Stimulated activated CD4-positive, alpha-beta T cell treated with anti-CD3 and anti-CD28 coated beads, Interleukin-15, amount 100 ng/mL, for 24 hours (primary cell): ENCODE measurements around the gene CCDC167.
"Not testable (repeated sequence)": the region's sequence is repeated elsewhere in the genome, so short reads cannot be mapped to it uniquely, and the experiment has no call there.

Experiments used
- DNase-seq: peaks from one replicate; pipeline ENCODE4 v3.0.0-alpha.2; 2020

CCDC167 gene

DNA sequence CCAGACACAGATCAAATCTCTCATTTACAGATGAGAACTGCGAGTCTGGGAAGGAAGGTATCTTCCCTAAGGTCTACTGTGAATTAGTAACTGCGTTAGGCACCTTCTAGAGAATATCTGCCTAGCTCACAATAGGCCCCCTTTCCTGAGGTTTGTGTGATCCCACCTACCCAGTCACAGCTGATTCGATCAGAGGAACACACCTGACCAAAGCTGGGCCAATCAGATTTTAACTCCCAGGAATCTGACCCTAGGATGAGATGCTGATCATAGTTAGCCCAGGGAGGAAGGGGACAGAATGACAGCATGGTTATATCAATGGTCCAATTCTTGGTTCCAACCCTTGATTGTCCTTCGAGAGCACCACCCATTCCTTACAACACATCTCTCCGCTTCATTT, 7.4 kb upstream of the CCDC167 start:
- DNase-seq = no peak

DNA sequence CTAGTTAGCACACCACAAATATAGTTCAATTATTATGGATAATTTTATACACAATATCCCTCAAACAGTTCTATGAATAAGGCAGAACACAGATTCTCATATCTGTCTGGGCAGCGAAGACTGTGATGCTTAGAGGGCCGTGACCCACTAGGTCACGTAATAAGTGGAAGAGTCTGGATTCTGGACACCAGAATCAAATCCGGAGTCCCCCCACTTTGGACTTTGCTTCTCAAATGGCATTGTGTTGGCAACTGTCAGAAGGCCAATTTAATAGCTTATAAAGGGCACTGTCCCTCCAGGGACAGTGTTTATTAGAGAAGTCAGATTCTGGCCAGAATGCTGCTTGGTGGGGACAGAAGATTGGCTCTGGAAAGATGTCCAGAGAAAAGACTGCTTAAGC, 6.8 kb upstream of the CCDC167 start:
- no peak for DNase-seq

DNA sequence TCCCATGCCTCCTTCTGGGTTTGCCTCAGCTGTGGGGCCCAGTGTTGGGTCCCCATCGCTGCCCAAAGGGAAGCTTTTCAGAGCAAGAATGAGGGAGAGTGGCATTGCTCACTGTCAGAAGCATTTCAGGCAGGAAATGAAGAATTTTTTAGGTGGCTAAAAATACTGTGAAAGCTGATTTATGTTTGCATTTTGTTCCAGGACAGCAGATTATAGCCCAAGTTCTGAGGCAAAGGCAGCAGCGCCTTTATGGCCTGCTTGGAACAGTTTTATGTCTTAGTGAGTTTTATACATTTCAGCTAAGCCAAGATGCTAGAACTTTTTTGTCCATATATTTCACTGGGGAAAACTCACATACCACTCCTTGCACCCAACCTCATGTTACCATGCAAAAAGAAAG, 4.3 kb upstream of the CCDC167 start:
- no peak for DNase-seq

DNA sequence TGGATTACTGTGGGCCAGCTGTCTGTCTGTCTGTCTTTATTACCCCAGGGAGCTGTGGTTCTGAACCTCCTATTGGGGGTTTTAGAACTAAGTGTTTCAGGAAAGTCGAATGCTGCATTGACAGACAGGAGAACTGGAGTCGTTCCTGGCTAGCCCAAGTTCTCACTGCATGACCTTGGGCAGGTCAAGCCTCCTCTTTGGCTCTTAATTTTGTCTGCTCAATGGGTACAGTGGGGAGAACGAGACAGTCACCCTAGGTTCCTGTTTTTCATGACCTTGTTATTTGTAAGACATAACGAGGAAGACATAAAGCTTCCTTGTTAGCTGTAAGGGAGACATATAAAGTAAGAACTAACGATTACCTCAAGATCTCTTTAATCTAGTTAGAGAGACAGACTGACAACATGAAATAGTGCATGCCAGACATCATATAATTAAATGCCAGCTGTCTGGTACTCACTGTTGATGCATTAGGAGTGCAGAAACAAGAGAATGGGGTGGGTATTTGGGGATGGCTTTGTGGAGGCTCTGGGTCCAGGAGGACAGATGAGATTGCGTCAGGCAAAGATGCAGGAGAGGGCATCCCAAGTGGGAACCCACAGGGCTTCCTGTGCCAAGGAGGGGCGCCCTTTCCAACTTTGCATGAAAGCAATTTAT, 3.7 kb upstream of the CCDC167 start:
- DNase-seq = no peak

DNA sequence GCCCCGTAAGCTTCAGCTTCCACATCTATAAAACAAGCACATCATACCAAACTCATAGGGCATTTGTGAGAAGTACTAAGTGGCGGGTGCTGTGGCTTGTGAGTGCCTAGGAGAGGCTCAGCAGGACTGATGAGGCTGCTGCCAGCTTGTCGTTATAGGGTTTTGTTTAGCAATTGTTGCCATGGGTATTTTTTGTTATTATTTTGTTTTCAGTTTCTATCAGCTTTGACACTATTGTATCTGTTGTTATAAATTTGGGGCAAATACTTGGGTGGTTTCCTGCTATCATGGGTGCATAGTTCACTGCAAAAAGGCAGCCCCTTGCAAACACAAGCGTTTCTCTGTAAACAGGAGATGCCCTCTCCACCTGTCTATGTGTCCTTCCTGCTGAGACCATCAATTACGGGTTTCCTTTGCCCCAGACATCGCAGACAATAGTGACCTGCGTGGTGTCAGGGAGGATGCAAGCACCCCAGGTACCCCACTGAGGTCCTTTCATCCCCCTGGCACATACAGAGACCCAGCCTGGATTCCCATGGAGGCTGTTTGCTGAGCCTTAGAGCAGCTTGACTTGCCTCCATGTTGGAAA, 3.1 kb upstream of the CCDC167 start:
- no peak for DNase-seq

DNA sequence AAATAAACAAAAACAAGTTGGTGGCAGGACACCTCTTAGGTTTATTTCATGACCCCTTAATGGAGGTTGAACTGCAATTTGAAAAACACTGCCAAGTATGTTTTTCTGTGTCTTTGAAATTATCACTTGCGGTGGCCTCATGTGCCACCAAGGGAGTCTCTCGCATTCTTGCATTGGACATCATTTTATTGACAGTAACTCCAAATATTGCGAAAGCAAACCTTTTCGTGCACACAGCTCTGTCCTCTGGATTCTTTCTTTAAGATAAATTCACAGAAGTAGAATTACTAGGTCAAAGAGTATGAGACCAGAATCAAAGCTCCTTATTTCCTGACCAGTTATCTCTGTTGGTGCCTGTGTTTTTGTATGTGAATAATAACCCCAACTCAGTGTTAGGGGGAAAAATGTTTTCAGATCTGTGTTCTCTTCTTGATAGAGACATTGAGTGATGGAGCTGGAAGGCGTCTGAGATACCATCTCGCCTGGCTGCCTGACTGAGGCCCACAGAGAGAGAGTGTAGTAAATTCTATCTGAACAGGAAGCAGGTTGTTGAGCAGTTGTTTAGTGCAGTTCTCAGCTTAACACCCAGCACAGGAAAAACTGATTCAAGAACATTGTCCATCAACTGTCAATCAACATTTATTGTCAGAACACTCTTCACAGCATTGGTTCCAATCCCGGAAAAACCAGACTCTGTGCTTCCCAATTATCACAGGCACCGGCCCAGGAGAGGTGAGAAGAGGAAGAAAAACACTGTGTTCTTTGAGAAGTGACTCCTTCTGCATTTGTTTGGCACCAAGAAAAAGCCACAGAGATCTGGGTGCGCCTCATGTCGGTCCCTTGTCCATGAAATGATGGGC, 2.2 kb upstream of the CCDC167 start:
- DNase-seq = no peak

DNA sequence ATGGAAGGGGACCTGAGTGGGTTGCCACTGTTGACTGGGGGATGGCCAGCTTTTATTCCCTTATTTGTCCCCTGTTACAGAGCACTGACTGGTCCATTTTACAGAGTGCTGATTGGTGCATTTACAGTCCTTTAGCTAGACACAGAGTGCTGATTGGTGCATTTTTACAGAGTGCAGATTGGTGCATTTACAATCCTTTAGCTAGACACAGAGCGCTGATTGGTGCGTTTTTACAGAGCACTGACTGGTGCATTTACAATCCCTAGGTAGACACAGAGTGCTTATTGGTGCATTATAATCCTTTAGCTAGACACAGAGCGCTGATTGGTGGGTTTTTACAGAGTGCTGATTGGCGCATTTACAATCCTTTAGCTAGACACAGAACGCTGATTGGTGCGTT, 1.2 kb upstream of the CCDC167 start:
- DNase-seq = not testable (repeated sequence)

DNA sequence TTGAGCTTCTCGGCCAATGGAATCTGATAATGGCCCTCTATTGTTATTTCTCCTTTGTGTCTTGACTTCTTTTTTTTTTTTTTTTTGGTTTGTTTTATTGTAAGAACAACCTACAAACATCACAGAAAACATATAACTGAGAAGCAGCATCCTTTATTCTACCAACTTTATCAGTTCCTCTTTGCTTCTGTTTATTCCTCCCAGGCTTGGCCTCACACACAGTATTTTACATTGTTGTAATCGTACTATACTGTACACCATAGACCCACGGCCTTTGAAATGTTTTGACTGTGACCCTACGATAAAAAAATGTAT, 558 bp upstream of the CCDC167 start:
- DNase-seq = no peak

DNA sequence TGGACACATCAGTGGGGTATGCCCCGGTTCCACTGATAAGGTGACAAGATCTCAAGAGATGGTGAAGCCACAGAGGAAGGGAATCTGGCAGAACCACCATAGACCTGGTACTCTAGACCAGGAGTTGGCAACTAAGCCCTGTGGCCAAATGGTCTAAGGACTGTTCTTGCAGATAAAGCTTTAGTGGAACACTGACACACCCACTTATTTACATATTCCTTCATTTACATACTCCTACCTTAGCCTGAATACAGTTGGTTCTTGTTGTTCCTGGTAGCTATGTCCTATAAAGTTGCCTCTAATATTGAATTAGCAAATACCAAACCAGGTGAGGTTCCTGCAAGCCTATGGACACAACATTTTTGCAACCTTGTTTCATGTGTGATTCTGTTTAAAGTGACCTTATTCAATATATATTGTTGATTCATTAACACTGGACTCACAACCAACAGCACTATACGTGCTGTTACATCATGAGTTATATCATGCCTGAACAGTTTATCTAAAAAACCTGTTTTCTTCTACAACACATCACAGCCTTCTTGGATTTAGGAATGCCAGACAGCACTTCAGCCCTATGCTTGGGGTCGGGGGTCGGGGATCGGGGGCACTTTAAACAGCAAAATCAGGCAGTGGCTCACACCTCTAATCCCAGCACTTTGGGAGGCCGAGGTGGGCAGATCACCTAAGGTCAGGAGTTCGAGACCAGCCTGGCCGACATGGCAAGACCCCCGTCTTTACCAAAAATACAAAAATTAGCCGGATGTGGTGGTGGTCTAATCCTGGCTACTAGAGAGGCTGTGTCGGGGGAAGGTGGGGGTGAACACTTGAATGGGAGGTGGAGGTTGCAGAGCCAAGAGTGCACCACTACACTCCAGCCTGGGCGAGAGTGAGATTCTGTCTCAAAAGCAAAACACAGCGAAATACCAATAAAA, 2.5 kb downstream of the CCDC167 start:
- DNase-seq = no peak

DNA sequence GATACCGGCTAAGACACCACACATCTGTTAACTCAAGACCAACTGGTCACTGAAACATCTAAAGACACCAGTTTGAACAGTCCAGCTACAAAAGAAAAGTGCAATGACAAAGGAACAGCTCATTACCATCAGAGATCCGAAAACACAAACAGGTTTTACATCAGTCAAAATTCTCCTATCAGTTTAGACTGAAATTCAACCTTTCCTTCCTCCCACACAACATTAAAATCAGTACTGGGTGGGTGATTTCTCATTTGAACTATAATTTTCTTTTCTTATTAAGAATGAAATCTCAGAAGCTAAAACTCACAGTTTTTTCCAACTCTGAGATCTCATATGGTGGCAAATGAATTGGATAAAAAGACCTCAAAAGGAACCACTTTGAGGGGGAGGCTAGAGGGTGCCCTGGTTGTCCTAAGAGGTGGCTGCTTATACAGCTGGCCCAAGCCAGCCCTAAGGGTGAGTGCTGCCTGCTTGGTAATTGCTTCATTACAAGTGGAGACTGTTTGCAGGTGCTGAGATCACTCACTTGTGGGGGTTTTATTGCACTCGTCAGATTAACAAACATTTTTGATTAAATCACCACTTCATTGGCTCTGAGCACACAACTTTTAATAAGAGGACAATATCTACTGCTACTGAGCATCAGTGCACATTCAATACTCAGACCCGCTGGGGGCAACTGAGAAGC, 4.3 kb downstream of the CCDC167 start:
- peak; percentile 60 for DNase-seq

DNA sequence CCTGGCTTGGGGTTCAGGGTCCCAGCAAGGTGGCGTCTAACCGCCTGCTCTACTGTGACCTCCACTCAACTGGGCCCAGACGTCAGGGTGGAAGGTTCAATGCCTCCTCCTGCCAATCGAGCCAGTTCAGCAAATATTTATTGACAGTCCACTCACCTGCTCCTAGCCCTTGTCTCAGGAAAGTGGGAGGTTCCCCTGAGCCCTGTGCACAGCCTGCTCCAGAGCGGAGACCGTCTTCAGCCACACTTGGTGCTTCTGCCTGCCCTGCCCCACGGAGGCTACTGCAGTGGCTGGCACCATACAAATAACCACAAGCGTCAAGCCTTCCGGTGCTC, 6.1 kb downstream of the CCDC167 start:
- no peak for DNase-seq

DNA sequence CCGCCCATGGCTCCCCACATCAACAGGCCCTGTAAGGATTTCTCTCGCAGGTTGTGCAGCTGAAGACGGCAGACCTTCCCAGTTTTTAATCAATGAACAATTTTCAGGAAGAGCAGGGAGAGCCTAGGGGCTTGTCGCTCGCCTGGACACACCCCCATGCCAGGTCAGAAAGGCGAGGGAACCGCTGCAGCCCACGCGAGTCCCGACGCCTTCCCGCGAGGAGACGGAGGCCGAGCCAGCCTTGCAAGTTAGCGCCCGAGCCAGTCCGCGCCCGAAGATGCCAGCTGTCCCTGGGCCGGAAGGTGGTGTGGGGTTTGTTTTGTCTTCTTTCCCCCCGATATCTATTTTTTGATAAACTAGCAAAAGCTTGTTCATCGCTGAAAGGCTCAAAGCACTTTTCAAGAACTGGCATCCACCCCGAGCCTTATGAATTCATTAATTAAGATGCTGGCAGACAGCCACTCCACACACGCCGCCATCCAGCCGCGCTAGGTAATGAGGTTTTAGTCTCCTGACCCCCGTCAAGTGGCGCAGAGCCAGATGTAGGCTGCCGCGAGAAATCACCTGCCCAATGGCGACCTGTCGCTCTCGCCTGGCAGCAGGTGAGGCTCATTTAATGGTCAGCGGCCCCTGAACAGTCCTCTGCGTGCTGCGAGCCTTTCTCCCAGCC, 6.6 kb downstream of the CCDC167 start:
- no peak for DNase-seq

DNA sequence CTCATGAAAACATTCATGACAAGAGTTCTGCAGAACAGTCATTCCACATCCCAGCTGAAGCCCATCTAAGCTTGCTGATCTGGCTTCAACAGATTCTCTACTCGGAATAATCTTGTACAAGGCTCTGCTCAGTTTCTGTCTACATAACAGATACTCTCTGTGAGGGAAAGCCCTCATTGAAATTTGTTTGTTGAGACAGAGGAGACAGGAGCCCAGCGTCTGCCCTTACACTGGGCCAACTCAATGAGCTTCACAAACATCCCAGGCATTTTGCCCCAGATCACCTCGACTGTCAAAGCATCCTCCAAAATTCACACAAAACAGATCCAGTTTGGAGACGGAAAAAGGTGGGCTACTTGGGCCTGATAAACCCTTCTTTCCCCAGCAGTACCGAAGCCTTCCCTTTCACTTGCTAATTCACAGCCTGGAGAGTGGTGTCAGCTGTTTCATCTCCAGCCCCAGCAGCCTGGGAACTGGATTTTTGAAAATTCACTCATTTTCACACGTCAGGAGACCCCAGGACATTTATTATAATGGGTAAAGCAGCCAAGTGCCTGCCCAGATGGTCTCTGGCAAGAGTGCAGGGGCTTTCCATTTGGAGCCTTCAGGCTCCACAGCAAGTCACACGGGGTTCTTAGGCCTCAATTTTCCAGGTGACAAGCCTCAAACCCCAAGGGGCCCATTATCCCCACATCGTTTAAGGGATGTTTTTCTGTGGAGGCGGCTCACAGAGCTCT, 7.3 kb downstream of the CCDC167 start:
- no peak for DNase-seq

DNA sequence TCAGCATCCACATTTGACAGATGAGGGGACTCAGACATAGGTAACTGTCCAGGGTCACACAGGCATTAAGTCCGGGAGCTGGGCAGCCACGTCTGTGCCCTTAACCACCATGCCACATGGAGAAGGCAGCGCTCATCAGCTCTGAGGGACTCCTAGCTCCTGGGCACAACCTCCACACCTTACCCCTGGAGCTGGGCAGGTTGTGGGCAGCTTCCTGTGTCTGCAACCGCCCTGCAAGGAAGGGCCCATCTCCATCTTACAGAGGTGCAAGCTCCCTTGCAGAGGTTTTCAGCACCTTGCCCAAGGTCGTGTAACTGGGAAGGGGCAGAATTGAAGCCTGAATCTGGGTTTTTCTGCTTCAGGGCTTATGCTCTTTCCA, 7.9 kb downstream of the CCDC167 start:
- no peak for DNase-seq

DNA sequence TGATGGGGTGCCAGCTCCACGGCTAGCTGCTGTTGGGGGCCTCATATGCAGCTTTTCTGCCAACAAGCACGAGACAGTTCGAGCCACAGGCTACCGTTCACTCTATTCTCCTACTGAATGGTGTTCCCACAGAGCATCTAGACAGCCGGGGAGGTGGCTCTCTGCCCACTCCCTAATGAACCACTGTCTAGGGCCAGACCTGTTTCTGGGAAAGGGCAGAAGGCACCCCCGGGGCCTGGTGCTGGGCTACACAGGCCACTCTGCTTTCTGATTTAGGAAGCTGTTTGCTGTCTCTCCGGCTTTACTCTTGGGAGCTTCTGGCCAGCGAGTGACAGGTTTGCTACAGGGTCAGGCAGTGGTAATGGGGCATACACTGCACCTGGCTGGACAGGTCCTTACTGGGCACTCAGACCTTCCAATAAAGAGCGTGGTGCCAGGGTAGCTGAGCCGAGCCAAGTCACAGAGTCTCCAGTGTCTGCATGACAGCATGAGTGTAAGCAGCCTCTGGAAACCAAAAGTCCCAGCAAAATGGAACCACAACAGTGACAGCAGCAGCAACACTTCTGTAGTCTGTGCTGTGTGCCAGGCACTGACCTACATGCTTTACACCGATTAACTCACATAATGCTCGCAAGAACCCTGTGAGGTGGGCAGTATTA, 8.4 kb downstream of the CCDC167 start:
- no peak for DNase-seq

DNA sequence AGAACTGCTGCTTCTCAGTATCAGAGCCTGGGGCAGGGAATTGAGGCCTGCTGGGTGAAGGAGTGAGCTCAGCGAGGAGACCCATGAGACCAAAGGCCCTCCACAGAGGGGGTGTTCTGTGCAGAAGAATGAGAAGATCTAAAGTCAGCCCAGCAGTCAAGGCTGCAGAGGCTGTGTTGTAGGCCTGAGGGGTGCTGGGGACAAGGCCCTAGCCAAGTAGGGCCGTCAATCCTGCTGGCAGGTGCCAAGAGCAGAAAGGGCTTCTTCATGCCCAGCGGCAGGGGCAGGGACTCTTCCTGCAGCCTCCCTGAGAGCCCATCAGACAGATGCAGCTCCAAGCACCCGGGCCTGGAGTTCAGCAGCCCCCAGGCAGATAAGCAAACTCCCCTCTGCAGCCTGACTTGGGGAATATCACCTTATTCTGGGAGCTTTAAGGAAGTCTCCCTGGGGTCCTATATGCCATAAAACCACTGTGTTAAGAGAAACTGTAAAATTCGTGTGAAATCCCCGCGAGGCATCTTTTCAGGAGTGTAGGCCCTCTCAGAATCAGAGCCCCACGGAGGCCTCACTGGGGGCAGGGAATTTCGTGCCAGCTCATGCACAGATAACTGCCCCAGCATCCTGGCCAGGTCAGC, 9.0 kb downstream of the CCDC167 start:
- DNase-seq = no peak

DNA sequence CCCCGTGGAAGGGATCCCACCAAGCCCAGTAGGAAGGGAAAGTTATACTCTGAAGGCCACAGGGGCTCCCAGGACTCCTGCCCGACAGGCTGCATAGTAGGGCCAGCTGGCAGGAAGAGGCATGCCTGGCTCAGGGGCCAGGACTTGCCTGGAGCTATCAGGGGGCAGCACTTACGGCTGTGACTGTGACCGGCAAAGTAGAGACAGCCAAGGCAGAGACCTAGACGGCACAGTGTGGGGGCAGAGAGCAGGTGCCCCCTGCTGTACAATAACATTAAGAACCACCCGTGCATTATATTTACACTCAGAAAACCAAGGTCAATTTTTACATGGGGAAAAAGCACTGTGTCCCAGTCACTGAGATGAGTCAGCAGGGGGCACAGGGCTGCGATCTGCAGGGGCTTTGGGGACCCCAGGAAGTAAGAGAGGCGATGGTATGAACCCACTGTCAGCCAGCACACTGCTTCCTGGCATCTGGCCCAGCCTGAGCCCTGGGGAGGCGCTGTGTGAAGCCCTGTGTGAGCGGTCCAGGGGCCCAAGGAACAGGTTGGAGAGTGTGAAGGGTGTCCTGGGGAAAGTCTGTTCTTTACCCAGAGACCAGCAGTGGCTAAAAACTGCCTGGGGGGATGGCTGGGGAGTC, 9.9 kb downstream of the CCDC167 start:
- peak; percentile 41 for DNase-seq

DNA sequence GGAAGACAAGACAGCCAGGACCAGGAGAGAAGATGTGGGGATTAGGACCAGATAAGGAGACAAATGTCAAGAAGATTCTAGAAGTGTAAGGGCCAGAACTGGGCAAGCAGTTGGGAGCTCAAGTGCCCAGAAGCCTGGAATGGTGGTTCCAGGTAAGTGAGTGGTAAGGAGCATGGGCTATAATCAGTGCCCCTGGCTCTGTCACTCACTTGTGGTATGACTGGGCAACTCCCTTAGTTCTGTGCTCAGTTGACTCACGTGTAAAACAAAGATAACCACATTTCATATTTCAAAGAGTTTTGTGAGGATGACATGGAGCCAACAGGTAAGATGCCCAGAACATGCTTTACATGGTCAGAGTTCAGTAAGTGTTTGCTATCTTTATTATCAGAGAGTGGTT, 11.2 kb downstream of the CCDC167 start:
- peak; percentile 60 for DNase-seq

DNA sequence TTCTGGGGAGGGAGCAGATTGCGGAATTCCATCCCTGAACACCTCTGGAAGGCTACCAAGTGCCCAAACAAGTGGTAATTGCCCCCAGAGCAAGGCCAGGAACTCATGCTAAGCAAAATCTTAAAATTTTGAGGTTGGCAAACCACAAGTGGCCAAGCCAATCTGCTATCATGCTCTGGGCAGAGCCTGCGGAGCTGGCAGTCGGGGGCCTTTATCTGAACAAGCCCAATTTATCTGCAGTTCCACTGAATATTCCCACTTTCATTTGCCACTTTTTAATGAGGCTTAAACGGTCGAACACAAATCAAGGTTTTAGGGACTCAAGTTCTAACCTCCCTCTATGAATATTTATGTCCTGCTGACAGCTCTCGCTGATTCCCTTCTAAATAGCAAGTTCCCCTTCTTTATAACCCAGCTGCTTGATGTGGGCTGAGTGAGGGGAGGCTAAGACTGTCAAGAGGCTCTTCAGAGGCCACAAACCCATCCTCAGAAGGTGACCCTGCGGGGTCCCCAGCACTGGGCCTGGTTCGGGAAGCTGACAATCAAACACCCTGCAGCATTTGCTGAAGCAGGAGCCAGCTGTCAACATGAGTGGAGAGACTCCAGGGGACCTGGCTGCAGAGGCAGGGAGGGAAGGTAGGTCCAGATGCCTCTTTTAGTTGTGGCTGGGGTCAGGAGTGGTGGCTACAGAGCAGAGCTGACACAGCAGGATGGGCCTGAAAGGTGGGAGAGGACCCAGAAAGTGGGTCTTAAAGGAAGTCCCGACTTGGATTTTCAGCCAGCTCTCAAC, 11.9 kb downstream of the CCDC167 start:
- DNase-seq = no peak
